GM21526 (cell line): ENCODE measurements around the gene TLCD3B.

Experiments used
- ATAC-seq: cut with Tn5 transposase; IDR thresholded peaks from one replicate; pipeline ENCODE4 v1.9.1; 2021; ENCODE audit warnings: moderate library complexity; ENCODE audit not compliant: unreplicated experiment, low FRiP score

TLCD3B gene

GRCh38 chr16:30006659-30007377 is 24.3 kb downstream of the TLCD3B start:
- no peak for ATAC-seq

- ATAC-seq, result no peak
Measured at GRCh38 chr16:30006095-30006473, 25.0 kb downstream of the TLCD3B start.

GRCh38 chr16:30005341-30006094 is 25.6 kb downstream of the TLCD3B start:
- no peak for ATAC-seq

- no peak for ATAC-seq
Measured at GRCh38 chr16:30004811-30005242, 26.2 kb downstream of the TLCD3B start.

GRCh38 chr16:30004424-30004776 is 26.7 kb downstream of the TLCD3B start:
- ATAC-seq, result no peak

- ATAC-seq, result no peak
Measured at GRCh38 chr16:30003670-30004423, 27.2 kb downstream of the TLCD3B start.

- ATAC-seq, result no peak
Measured at GRCh38 chr16:30002614-30003346, 28.3 kb downstream of the TLCD3B start.

GRCh38 chr16:30000735-30001631 is 30.1 kb downstream of the TLCD3B start:
- ATAC-seq, result no peak

GRCh38 chr16:29999605-30000004 is 31.5 kb downstream of the TLCD3B start:
- no peak for ATAC-seq

GRCh38 chr16:29996766-29997250 is 34.3 kb downstream of the TLCD3B start:
- no peak for ATAC-seq

- ATAC-seq, result peak; percentile 83
Measured at GRCh38 chr16:29995911-29996765, 34.9 kb downstream of the TLCD3B start, which contains the start of gene INO80E. TSS of gene INO80E (plus strand) at chr16:29996241. CDS start at chr16:29996311, 70 bp downstream.

- peak; percentile 36 for ATAC-seq
Measured at GRCh38 chr16:29995324-29995910, 35.7 kb downstream of the TLCD3B start, which contains the start of gene HIRIP3. TSS of gene HIRIP3 (minus strand) at chr16:29995617. CDS start at chr16:29995605, 12 bp downstream.

GRCh38 chr16:29994600-29995323 is 36.3 kb downstream of the TLCD3B start:
- no peak for ATAC-seq

- no peak for ATAC-seq
Measured at GRCh38 chr16:29993903-29994599, 37.0 kb downstream of the TLCD3B start.

GRCh38 chr16:29993191-29993902 is 37.7 kb downstream of the TLCD3B start:
- no peak for ATAC-seq

GRCh38 chr16:29992344-29992967 is 38.6 kb downstream of the TLCD3B start:
- no peak for ATAC-seq
